SK-N-SH treated with all-trans-retinoic acid at 6 μM for 48 hours (cell line): Measurements from ENCODE around the gene FLVCR1.

Experiments used
- ARNTL ChIP-seq: fragments of 450-650 bp; formaldehyde crosslinking; IDR thresholded peaks from 2 replicates; pipeline ENCODE4 v1.5.0; 2020; ENCODE audit warnings: low read depth, mild to moderate bottlenecking, moderate library complexity, borderline replicate concordance
- CSDC2 ChIP-seq: fragments of 250-450 bp; sonication (Bioruptor Pico); IDR thresholded peaks from 2 replicates; pipeline ENCODE4 v1.5.0; 2020; ENCODE audit warnings: mild to moderate bottlenecking, moderate library complexity
- GLIS3 ChIP-seq: fragments of 250-450 bp; sonication (Bioruptor Pico); IDR thresholded peaks from 2 replicates; pipeline ENCODE4 v1.5.0; 2020; ENCODE audit warnings: mild to moderate bottlenecking, moderate library complexity
- ISL1 ChIP-seq: fragments of 250-450 bp; sonication (Bioruptor Pico); IDR thresholded peaks from 2 replicates; pipeline ENCODE4 v2.1.2; 2022; ENCODE audit warnings: mild to moderate bottlenecking, moderate library complexity
- OSR1 ChIP-seq: fragments of 250-450 bp; sonication (Bioruptor Pico); IDR thresholded peaks from 2 replicates; pipeline ENCODE4 v1.8.0; 2022; ENCODE audit warnings: moderate library complexity, mild to moderate bottlenecking, inconsistent platforms
- RARB ChIP-seq: fragments of 250-450 bp; sonication (Bioruptor Pico); IDR thresholded peaks from 2 replicates; pipeline ENCODE4 v1.8.0; 2021; ENCODE audit warnings: mild to moderate bottlenecking, moderate library complexity
- TOX ChIP-seq: fragments of 250-450 bp; sonication (Bioruptor Pico); IDR thresholded peaks from 2 replicates; pipeline ENCODE4 v1.8.0; 2021; ENCODE audit warnings: mild to moderate bottlenecking, moderate library complexity, borderline replicate concordance
- ZC3H10 ChIP-seq: fragments of 250-450 bp; sonication (Bioruptor Pico); IDR thresholded peaks from 2 replicates; pipeline ENCODE4 v1.5.1; 2021; ENCODE audit warnings: mild to moderate bottlenecking, moderate library complexity
- ZFP30 ChIP-seq: fragments of 450-650 bp; formaldehyde crosslinking; IDR thresholded peaks from 2 replicates; pipeline ENCODE4 v1.5.0; 2022; ENCODE audit warnings: mild to moderate bottlenecking, moderate library complexity
- ZNF565 ChIP-seq: fragments of 450-650 bp; formaldehyde crosslinking; conservative IDR thresholded peaks from 2 replicates; pipeline ENCODE4 v1.5.0; 2020; ENCODE audit warnings: low read depth, mild to moderate bottlenecking, moderate library complexity
- ZNF70 ChIP-seq: fragments of 450-650 bp; formaldehyde crosslinking; IDR thresholded peaks from 2 replicates; pipeline ENCODE4 v1.5.0; 2020; ENCODE audit warnings: mild to moderate bottlenecking, moderate library complexity
- TF ChIP-seq, protein P1 (sequence below): fragments of 250-450 bp; sonication (Bioruptor Pico); IDR thresholded peaks from 2 replicates; pipeline ENCODE4 v1.8.0; 2020; ENCODE audit warnings: mild to moderate bottlenecking, moderate library complexity, borderline replicate concordance
- TF ChIP-seq, protein P2 (sequence below): fragments of 250-450 bp; sonication (Bioruptor Pico); IDR thresholded peaks from 2 replicates; pipeline ENCODE4 v1.5.1; 2020; ENCODE audit warnings: low read depth, mild to moderate bottlenecking, moderate library complexity

DNA sequence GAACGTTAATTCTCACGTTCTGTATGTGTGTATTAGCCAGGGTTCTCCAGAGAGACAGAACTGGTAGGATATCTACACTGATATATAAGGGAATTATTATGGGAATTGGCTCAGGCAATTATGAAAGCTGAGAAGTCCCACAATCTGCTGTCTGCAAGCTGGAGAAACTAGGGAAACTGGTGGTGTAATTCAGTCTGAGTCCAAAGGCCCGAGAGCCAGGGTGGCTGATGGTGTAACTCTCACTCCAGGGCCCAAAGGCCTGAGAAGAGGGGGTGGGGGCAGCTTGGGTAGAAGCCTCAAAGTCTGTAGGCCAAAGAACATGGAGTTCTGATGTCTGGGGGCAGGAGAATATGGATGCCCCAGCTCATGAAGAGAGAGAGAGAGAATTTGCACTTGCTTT lies 79.0 kb downstream of the FLVCR1 start:
- TF ChIP-seq, protein P1, sequence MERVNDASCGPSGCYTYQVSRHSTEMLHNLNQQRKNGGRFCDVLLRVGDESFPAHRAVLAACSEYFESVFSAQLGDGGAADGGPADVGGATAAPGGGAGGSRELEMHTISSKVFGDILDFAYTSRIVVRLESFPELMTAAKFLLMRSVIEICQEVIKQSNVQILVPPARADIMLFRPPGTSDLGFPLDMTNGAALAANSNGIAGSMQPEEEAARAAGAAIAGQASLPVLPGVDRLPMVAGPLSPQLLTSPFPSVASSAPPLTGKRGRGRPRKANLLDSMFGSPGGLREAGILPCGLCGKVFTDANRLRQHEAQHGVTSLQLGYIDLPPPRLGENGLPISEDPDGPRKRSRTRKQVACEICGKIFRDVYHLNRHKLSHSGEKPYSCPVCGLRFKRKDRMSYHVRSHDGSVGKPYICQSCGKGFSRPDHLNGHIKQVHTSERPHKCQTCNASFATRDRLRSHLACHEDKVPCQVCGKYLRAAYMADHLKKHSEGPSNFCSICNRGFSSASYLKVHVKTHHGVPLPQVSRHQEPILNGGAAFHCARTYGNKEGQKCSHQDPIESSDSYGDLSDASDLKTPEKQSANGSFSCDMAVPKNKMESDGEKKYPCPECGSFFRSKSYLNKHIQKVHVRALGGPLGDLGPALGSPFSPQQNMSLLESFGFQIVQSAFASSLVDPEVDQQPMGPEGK (CRISPR knock-in tag) = no peak
- TF ChIP-seq CSDC2 (CRISPR knock-in tag) (no peak), ISL1 (CRISPR knock-in tag) (no peak), ZC3H10 (CRISPR knock-in tag) (no peak), ZNF565 (no peak), ARNTL (no peak), RARB (no peak), GLIS3 (CRISPR knock-in tag) (no peak), ZNF70 (no peak), ZFP30 (CRISPR knock-in tag) (no peak), OSR1 (CRISPR knock-in tag) (no peak), TOX (CRISPR knock-in tag) (no peak)
- TF ChIP-seq, protein P2, sequence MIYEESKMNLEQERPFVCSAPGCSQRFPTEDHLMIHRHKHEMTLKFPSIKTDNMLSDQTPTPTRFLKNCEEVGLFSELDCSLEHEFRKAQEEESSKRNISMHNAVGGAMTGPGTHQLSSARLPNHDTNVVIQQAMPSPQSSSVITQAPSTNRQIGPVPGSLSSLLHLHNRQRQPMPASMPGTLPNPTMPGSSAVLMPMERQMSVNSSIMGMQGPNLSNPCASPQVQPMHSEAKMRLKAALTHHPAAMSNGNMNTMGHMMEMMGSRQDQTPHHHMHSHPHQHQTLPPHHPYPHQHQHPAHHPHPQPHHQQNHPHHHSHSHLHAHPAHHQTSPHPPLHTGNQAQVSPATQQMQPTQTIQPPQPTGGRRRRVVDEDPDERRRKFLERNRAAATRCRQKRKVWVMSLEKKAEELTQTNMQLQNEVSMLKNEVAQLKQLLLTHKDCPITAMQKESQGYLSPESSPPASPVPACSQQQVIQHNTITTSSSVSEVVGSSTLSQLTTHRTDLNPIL (CRISPR knock-in tag) = no peak
